Fibroblast of the aortic adventitia (primary cell): ENCODE data around the gene EPB41L2. TPM values are rescaled to one million over a fixed set of nuclear protein-coding genes. Genes with fewer than 3 reads are reported as not detected.

Source experiments
- DNase-seq: peaks from one replicate; pipeline ENCODE4 v3.0.0-alpha.2; 2010; ENCODE audit warnings: low read depth
- H3K4me3 ChIP-seq: 2 replicates; pipeline ENCODE4 v1.5.1; 2011; ENCODE audit warnings: low read depth, mild to moderate bottlenecking, control low read depth, low read length, moderate library complexity
- CTCF ChIP-seq: IDR thresholded peaks from 2 replicates; pipeline ENCODE4 v1.5.1; 2011; ENCODE audit warnings: mild to moderate bottlenecking, low read length, control low read depth, inconsistent platforms; ENCODE audit not compliant: insufficient read depth
- total RNA-seq: library from RNA; depleted of rRNA; stranded (reverse); fragments of >200 nt; gene quantifications from 2 replicates; pipeline ENCODE4 v1.2.3, GENCODE V29; 2012; ENCODE audit warnings: low replicate concordance

The EPB41L2 gene
- total RNA-seq, 1 donor = 117 TPM

- DNase-seq = no peak
- H3K4me3 ChIP-seq = no peak overlapping the region
- no peak for TF ChIP-seq CTCF
Observed at GRCh38 chr6:130848945-130849344, 214.1 kb downstream of the EPB41L2 start.

GRCh38 chr6:130847001-130847910, 215.8 kb downstream of the EPB41L2 start:
- peak; percentile 15 for DNase-seq
- H3K4me3 ChIP-seq = no peak overlapping the region
- TF ChIP-seq CTCF = no peak

- no peak overlapping the region for H3K4me3 ChIP-seq
- DNase-seq = no peak
- TF ChIP-seq CTCF = no peak
Observed at GRCh38 chr6:130846501-130846900, 216.5 kb downstream of the EPB41L2 start.

- peak; percentile 70 for DNase-seq
- H3K4me3 ChIP-seq = no peak overlapping the region
- TF ChIP-seq CTCF = peak; percentile 54
Observed at GRCh38 chr6:130843575-130844320, 219.3 kb downstream of the EPB41L2 start.

GRCh38 chr6:130841128-130841728, 221.8 kb downstream of the EPB41L2 start:
- peak; percentile 69 for DNase-seq
- H3K4me3 ChIP-seq = no peak overlapping the region
- no peak for TF ChIP-seq CTCF

- H3K4me3 ChIP-seq = no peak overlapping the region
- DNase-seq = no peak
- no peak for TF ChIP-seq CTCF
Observed at GRCh38 chr6:130840050-130840449, 223.0 kb downstream of the EPB41L2 start.
